K562 (cell line): ENCODE data around the gene TCF4. TPM values are rescaled to one million over a fixed set of nuclear protein-coding genes. Genes with fewer than 3 reads are reported as not detected.

ENCODE experiments used
- ATAC-seq: fragments of 200-7000 bp; cut with Tn5 transposase; 3 replicates; pipeline ENCODE4 v1.9.1; 2020; ENCODE audit warnings: moderate library complexity
- BruUV-seq: library from RNA; stranded (reverse); fragments of 400-500 nt; replicated peaks from 2 replicates; lab custom pipeline; 2021; lab: Mats Ljungman, UMichigan
- CTCF ChIA-PET: fragments of 300-600 bp; formaldehyde crosslinking; extraction: SDS; loops from one replicate; lab custom pipeline; 2021; ENCODE audit warnings: low intra/inter-chr PET ratio; lab: Yijun Ruan, JAX
- POLR2A ChIA-PET: fragments of 300-600, 350-650 bp; sonication (Branson Sonifier 250); formaldehyde crosslinking; extraction: SDS; loops from one replicate; lab custom pipeline; 2021; ENCODE audit warnings: antibody characterized with exemption, inconsistent platforms; lab: Yijun Ruan, JAX
- DNase-seq, 4 experiments: peaks; one replicate each; pipeline versions ENCODE4 v3.0.0 to v3.0.0-alpha.2; 2011 to 2018; ENCODE audit warnings: low spot score in 3 of 4, mixed read lengths in 3 of 4; ENCODE audit errors: extremely low read depth in 1 of 4
- FAIRE-seq: peaks from 2 replicates; lab custom pipeline; 2011; peaks lifted over from hg19 to GRCh38; lab: Jason Lieb, UNC
- H2AFZ ChIP-seq: 2 replicates; pipeline ENCODE4 v1.6.0; 2011; ENCODE audit warnings: low read depth, low read length, control low read depth, inconsistent platforms
- H3K27ac ChIP-seq: fragments of 200-600 bp; 3 replicates; pipeline ENCODE4 v1.8.0; 2011; ENCODE audit warnings: low read depth, mild to moderate bottlenecking, control low read depth, inconsistent platforms, low read length, moderate library complexity, mixed read lengths; ENCODE audit errors: extremely low read depth
- H3K27me3 ChIP-seq, 2 experiments: fragments of 300-600 bp in 1 of 2; 2 replicates in 1 of 2; 3 replicates in 1 of 2; pipeline versions ENCODE4 v1.6.0 to v1.8.0; 2011; ENCODE audit warnings: inconsistent platforms in 2 of 2, low read length in 2 of 2, mild to moderate bottlenecking in 1 of 2, mixed read lengths in 1 of 2, moderate library complexity in 1 of 2; ENCODE audit not compliant: control insufficient read depth in 2 of 2, insufficient read depth in 2 of 2
- H3K36me3 ChIP-seq: fragments of 300-600 bp; 3 replicates; pipeline ENCODE4 v1.8.0; 2011; ENCODE audit warnings: mild to moderate bottlenecking, low read length, inconsistent platforms; ENCODE audit not compliant: control insufficient read depth, insufficient read depth
- H3K4me1 ChIP-seq, 2 experiments: fragments of 200-600 bp in 1 of 2; replicated peaks in 1 of 2; 2 replicates in 1 of 2; 3 replicates in 1 of 2; pipeline versions ENCODE4 v1.5.1 to v1.8.0; 2011; ENCODE audit warnings: inconsistent platforms in 2 of 2, low read length in 2 of 2, mild to moderate bottlenecking in 1 of 2, mixed read lengths in 1 of 2, moderate library complexity in 1 of 2; ENCODE audit not compliant: control insufficient read depth in 2 of 2, insufficient read depth in 2 of 2
- H3K4me2 ChIP-seq: 2 replicates; pipeline ENCODE4 v1.6.1; 2011; ENCODE audit warnings: low read length, control low read depth, inconsistent platforms, mixed read lengths; ENCODE audit not compliant: insufficient read depth
- H3K4me3 ChIP-seq: fragments of 200-600 bp; sonication (generic), shearing (Covaris generic); 2 replicates; pipeline ENCODE4 v1.5.1; 2016; ENCODE audit warnings: control low read depth, inconsistent platforms
- H3K79me2 ChIP-seq: fragments of 200-600 bp; 3 replicates; pipeline ENCODE4 v1.8.0; 2011; ENCODE audit warnings: low read length, inconsistent platforms; ENCODE audit not compliant: control insufficient read depth, insufficient read depth
- H3K9ac ChIP-seq, 2 experiments: 2 replicates each; pipeline versions ENCODE4 v1.6.0 to v1.6.1; 2011; ENCODE audit warnings: low read depth in 2 of 2, low read length in 2 of 2, control low read depth in 1 of 2, inconsistent platforms in 1 of 2, mild to moderate bottlenecking in 1 of 2, mixed read lengths in 1 of 2; ENCODE audit not compliant: insufficient read depth in 1 of 2
- H3K9me1 ChIP-seq: one replicate; pipeline ENCODE4 v1.6.0; 2011; ENCODE audit warnings: inconsistent platforms, mild to moderate bottlenecking, low read length, moderate library complexity; ENCODE audit not compliant: control insufficient read depth, insufficient read depth
- H3K9me3 ChIP-seq: replicated peaks from 2 replicates; pipeline ENCODE4 v1.5.1; 2011; ENCODE audit warnings: low read depth, low read length, inconsistent platforms; ENCODE audit not compliant: control insufficient read depth, insufficient read depth
- H4K20me1 ChIP-seq: replicated peaks from 2 replicates; pipeline ENCODE4 v1.6.1; 2011; ENCODE audit warnings: low read length, inconsistent platforms, mixed read lengths; ENCODE audit not compliant: control insufficient read depth, insufficient read depth
- DPF2 ChIP-seq: fragments of 450-650 bp; IDR thresholded peaks from 2 replicates; pipeline ENCODE4 v1.6.1; 2016
- HDAC8 ChIP-seq: fragments of 450-650 bp; IDR thresholded peaks from 2 replicates; pipeline ENCODE4 v1.6.1; 2016; ENCODE audit warnings: mild to moderate bottlenecking, missing genetic modification characterization, moderate library complexity, missing compliant biosample characterization
- MCM7 ChIP-seq, 2 experiments: fragments of 450-650 bp; IDR thresholded peaks; 2 replicates each; pipeline ENCODE4 v1.6.1; 2016 to 2018
- MYC ChIP-seq, 2 experiments: fragments of 250-450 bp in 1 of 2; sonication (Bioruptor Pico) in 1 of 2; IDR thresholded peaks; 2 replicates each; pipeline versions ENCODE4 v1.5.1 to v1.6.1; 2012 to 2021; ENCODE audit warnings: low read depth in 2 of 2, borderline replicate concordance in 1 of 2, improper control_type of control experiment in 1 of 2, low read length in 1 of 2, mild to moderate bottlenecking in 1 of 2, moderate library complexity in 1 of 2
- PRMT5 ChIP-seq: sonication (generic); formaldehyde crosslinking; IDR thresholded peaks from 2 replicates; pipeline ENCODE4 v1.5.0; 2020; ENCODE audit warnings: missing genetic modification reagents
- RFX5 ChIP-seq: IDR thresholded peaks from 2 replicates; pipeline ENCODE4 v1.6.1; 2011; ENCODE audit warnings: low read depth, mild to moderate bottlenecking, improper control_type of control experiment, low read length
- ZNF551 ChIP-seq: fragments of 250-450 bp; sonication (Bioruptor Pico); IDR thresholded peaks from 2 replicates; pipeline ENCODE4 v1.5.0; 2021; ENCODE audit warnings: mild to moderate bottlenecking, moderate library complexity
- WGBS: fragments of 100-300 bp; shearing (Covaris generic); methylation state at CpG from one replicate; pipeline ENCODE4 v1.1.6; 2016; ENCODE audit warnings: low coverage, mixed read lengths; ENCODE audit not compliant: insufficient coverage; ENCODE audit errors: missing lambda C conversion rate; 5-methylcytosine and 5-hydroxymethylcytosine counted together
- in situ Hi-C: fragments of 300-500 bp; cut with MboI; formaldehyde crosslinking; loops from 4 replicates; pipeline ENCODE4 v1.15.0; 2018; ENCODE audit warnings: inconsistent platforms, mixed read lengths
- intact Hi-C: fragments of 100-400 bp; cut with micrococcal nuclease; formaldehyde crosslinking; loops from 2 replicates; pipeline ENCODE4 v1.14.2; 2022
- polyA plus RNA-seq, 8 experiments: library from polyadenylated mRNA; depleted of rRNA in 4 of 8; stranded (reverse) in 5 of 8; unstranded in 3 of 8; fragments of >200 nt; fragmentation: Nextera tagmentation in 2 of 8; fragmentation: Illumina TruSeq in 1 of 8; extraction: Ambion mirVana in 2 of 8; extraction: Trizol in 1 of 8; gene quantifications; 2 replicates each; pipeline versions ENCODE4 v1.2.1 to v1.2.3, GENCODE V29; 2011 to 2014; ENCODE audit warnings: inconsistent platforms in 1 of 8, missing spikeins in 1 of 8
- total RNA-seq, 7 experiments: library from RNA; depleted of rRNA in 6 of 7; stranded (reverse); fragments of >200 nt in 6 of 7; fragmentation: Illumina TruSeq in 2 of 7; extraction: Trizol in 2 of 7; gene quantifications; 2 replicates each; pipeline versions ENCODE4 v1.2.1 to v1.2.3, GENCODE V29; 2011 to 2021; ENCODE audit warnings: low replicate concordance in 1 of 7

The TCF4 gene
- total and polyA plus RNA-seq, 9 of the 15 experiments (the other 6 are each of a cell fraction or from before 2014, with no cell fraction given): 4.8 to 24.7 (median 15.2) TPM

DNA sequence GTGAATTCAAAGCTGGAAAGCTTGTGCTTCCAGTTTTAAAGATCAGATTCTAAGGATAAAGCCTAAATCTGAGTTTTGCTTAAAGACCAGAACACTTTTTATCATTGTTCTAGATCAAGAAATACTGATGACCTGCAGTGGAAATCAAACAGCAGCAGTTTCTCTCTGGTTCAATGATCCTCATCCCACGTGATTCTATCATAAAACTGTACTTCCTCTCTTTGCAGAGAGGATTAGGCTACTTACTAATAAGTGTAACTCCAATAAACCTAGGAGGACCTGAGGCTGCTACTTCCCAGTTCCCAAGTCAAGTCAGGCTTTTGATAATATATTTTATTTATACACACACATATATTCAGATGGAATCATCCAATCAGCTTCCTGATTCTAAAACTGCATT, 81.9 kb downstream of the TCF4 start (continued):
- TF ChIP-seq RFX5 (no peak), MCM7 (IDR thresholded peaks at IDR 0.05) (no peak), PRMT5 (CRISPR knock-in tag) (no peak), MYC (IDR thresholded peaks at IDR 0.05; ENCODE audit: low read depth, low read length) (no peak), MYC (CRISPR knock-in tag; IDR thresholded peaks at IDR 0.05; ENCODE audit: borderline replicate concordance, low read depth) (no peak)

DNA sequence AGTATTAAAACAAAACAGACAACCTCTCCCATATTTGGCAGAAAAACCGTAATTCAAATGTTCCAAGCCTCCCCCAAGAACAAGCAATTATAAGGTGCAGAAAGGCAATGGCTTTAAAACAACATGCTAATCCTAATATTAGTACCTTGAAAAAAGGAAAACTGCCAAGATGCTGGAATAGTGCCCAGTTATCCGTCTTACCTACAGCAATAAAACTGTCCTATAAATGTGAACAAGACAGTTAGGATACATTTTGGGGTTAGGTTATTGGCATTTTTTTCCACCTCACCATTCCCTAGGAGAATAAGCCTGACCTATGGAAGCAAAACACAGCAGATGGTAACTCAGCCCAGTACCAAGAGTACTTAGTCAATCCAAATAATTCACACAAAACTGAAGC, 83.2 kb downstream of the TCF4 start:
- TF ChIP-seq DPF2 (no peak), HDAC8 (tag) (no peak), ZNF551 (CRISPR knock-in tag) (no peak)
- Histone ChIP-seq H3K9ac (no peak overlapping the region), H4K20me1 (no peaks in the 10 kb centered on the region), H3K9me3 (no peaks in the 10 kb centered on the region), H3K4me1 (no peaks in the 10 kb centered on the region), H3K9me1 (no peaks in the 10 kb centered on the region), H2AFZ (no peak overlapping the region), H3K4me2 (no peak overlapping the region), H3K79me2 (no peaks in the 10 kb centered on the region), H3K27ac (no peak overlapping the region), H3K27me3 (no peaks in the 10 kb centered on the region), H3K36me3 (no peaks in the 10 kb centered on the region), H3K4me3 (no peak overlapping the region)
- BruUV-seq: no TSS peak
- in situ Hi-C loops (no loop called here), intact Hi-C loops (no loop called here)
- ChIA-PET CTCF (no interaction called here), POLR2A (no interaction called here)
- ATAC-seq: no peak
- 80% methylated on average over 2 of the region's 2 CpGs for WGBS
- DNase-seq: no peak
- no peak for FAIRE-seq
